DOHH2 (cell line): ENCODE measurements around the gene SSTR5.

Experiments
- EZH2phosphoT487 ChIP-seq: fragments of 200-600 bp; sonication (generic); IDR thresholded peaks from 2 replicates; pipeline ENCODE4 v1.6.1; 2017; ENCODE audit warnings: borderline replicate concordance, mild to moderate bottlenecking, antibody characterized with exemption, low read length, moderate library complexity, mixed read lengths
- TF ChIP-seq, protein P1 (sequence below): fragments of 200-600 bp; sonication (generic); IDR thresholded peaks from one replicate; pipeline ENCODE4 v1.5.1; 2014; ENCODE audit warnings: antibody characterized with exemption, mild to moderate bottlenecking, low read depth, low read length; ENCODE audit not compliant: poor library complexity, severe bottlenecking

DNA sequence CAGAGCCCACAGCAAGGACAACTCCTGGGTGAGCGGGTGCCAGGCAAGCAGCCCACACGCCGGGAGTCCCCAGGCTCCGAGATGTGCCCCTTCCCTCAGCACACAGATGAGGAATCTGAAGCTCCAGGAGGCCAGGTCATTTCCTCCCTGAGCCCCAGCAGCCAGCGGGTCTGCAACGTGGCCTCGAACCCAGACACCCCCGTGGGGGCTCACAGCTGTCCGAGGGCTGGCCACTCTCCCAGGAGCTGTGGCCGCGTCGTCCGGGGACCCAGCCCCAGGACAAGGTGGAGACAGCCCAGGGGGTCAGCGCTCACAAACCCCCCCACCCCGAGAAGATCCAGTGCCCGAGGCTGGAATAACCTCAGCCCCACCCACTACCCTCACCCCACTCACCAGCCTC, 40.9 kb downstream of the SSTR5 start:
- TF ChIP-seq, protein P1, sequence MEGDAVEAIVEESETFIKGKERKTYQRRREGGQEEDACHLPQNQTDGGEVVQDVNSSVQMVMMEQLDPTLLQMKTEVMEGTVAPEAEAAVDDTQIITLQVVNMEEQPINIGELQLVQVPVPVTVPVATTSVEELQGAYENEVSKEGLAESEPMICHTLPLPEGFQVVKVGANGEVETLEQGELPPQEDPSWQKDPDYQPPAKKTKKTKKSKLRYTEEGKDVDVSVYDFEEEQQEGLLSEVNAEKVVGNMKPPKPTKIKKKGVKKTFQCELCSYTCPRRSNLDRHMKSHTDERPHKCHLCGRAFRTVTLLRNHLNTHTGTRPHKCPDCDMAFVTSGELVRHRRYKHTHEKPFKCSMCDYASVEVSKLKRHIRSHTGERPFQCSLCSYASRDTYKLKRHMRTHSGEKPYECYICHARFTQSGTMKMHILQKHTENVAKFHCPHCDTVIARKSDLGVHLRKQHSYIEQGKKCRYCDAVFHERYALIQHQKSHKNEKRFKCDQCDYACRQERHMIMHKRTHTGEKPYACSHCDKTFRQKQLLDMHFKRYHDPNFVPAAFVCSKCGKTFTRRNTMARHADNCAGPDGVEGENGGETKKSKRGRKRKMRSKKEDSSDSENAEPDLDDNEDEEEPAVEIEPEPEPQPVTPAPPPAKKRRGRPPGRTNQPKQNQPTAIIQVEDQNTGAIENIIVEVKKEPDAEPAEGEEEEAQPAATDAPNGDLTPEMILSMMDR: no peak
- no peak for TF ChIP-seq EZH2phosphoT487
